Measurements from ENCODE around the gene VPS16. TPM values are rescaled to one million over a fixed set of nuclear protein-coding genes. Genes with fewer than 3 reads are reported as not detected.

VPS16 gene
- total RNA-seq, 4 donors from 2014 or later = 29.2 to 42.2 (median 36.7) TPM

DNA sequence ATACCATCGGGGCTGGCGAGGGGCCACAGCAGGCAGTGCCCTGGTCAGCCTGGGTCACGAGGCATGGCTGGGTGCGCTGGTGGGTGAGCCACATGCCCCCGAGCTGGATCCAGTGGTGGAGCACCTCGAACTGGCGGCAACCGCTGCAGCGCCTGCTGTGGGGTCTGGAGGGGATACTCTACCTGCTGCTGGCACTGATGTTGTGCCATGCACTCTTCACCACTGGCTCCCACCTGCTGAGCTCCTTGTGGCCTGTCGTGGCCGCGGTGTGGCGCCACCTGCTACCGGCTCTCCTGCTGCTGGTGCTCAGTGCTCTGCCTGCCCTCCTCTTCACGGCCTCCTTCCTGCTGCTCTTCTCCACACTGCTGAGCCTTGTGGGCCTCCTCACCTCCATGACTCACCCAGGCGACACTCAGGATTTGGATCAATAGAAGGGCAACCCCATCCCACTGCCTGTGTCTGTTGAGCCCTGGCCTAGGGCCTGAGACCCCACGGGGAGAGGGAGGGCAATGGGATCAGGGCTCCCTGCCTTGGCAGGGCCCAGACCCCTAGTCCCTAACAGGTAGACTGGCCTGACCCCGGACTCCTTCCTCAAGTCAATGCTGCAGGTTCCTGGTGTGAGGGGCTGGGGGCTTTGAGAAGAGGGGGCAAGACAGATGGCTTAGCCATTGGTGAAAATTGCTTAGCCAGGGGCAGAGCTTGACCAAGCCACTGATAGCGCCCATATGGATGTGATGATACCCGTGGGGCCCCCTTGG is 23.8 kb upstream of the VPS16 start:
- 83% methylated on average over 20 of the region's 20 CpGs; no CpG with 5 or more reads in 1 of the 2 donors for WGBS, 2 donors (ENCODE audit: low coverage in 1 of 2)
- intact Hi-C loops (cut with DNase I; ENCODE audit: low total_unique reads) = no loop called here
- H3K27me3 ChIP-seq = peaks cover 48% of the 10 kb centered on the region
- H3K4me3 ChIP-seq = no peak overlapping the region
- TF ChIP-seq POLR2AphosphoS5 (IDR thresholded peaks at IDR 0.05) (no peak), POLR2A (IDR thresholded peaks at IDR 0.05) (no peak), EP300 (IDR thresholded peaks at IDR 0.05; ENCODE audit: low read depth) (no peak)
- TF ChIP-seq, protein P1, sequence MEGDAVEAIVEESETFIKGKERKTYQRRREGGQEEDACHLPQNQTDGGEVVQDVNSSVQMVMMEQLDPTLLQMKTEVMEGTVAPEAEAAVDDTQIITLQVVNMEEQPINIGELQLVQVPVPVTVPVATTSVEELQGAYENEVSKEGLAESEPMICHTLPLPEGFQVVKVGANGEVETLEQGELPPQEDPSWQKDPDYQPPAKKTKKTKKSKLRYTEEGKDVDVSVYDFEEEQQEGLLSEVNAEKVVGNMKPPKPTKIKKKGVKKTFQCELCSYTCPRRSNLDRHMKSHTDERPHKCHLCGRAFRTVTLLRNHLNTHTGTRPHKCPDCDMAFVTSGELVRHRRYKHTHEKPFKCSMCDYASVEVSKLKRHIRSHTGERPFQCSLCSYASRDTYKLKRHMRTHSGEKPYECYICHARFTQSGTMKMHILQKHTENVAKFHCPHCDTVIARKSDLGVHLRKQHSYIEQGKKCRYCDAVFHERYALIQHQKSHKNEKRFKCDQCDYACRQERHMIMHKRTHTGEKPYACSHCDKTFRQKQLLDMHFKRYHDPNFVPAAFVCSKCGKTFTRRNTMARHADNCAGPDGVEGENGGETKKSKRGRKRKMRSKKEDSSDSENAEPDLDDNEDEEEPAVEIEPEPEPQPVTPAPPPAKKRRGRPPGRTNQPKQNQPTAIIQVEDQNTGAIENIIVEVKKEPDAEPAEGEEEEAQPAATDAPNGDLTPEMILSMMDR (IDR thresholded peaks at IDR 0.05) = no peak
- H3K27ac ChIP-seq = no peak overlapping the region
- peaks cover 0 to 7% (median 2%) of the 10 kb centered on the region in 4 donors for H3K4me1 ChIP-seq
- H3K9me3 ChIP-seq = peaks cover 0 to 10% of the 10 kb centered on the region in 2 donors
- in situ Hi-C loops (cut with MboI; ENCODE audit: low pct_ligation_motif_present in 1 of 4, low pct_unique_long_range_greater_than_20kb in 1 of 4, low sequenced_read_pairs in 3 of 4) = no loop called here
- DNase-seq = no peak
- H3K36me3 ChIP-seq = no peaks in the 10 kb centered on the region

GRCh38 chr20:2817341-2817726 is 23.2 kb upstream of the VPS16 start:
- in situ Hi-C loops (cut with MboI; ENCODE audit: low pct_ligation_motif_present in 1 of 4, low pct_unique_long_range_greater_than_20kb in 1 of 4, low sequenced_read_pairs in 3 of 4) (no loop called here), intact Hi-C loops (cut with DNase I; ENCODE audit: low total_unique reads) (no loop called here)
- Histone ChIP-seq H3K4me1 (peaks cover 0 to 7% (median 2%) of the 10 kb centered on the region in 4 donors), H3K27me3 (peaks cover 48% of the 10 kb centered on the region), H3K36me3 (no peaks in the 10 kb centered on the region), H3K27ac (no peak overlapping the region), H3K4me3 (no peak overlapping the region), H3K9me3 (peaks cover 0 to 4% of the 10 kb centered on the region in 2 donors)
- WGBS, 2 donors (ENCODE audit: low coverage in 1 of 2) = 81% methylated on average over 2 of the region's 2 CpGs; no CpG with 5 or more reads in 1 of the 2 donors
- no peak for TF ChIP-seq POLR2A (IDR thresholded peaks at IDR 0.05)
- TF ChIP-seq, protein P1 (IDR thresholded peaks at IDR 0.05) = no peak
- TF ChIP-seq POLR2AphosphoS5 (IDR thresholded peaks at IDR 0.05) = no peak
- no peak for TF ChIP-seq EP300 (IDR thresholded peaks at IDR 0.05; ENCODE audit: low read depth)
- no peak for DNase-seq

DNA sequence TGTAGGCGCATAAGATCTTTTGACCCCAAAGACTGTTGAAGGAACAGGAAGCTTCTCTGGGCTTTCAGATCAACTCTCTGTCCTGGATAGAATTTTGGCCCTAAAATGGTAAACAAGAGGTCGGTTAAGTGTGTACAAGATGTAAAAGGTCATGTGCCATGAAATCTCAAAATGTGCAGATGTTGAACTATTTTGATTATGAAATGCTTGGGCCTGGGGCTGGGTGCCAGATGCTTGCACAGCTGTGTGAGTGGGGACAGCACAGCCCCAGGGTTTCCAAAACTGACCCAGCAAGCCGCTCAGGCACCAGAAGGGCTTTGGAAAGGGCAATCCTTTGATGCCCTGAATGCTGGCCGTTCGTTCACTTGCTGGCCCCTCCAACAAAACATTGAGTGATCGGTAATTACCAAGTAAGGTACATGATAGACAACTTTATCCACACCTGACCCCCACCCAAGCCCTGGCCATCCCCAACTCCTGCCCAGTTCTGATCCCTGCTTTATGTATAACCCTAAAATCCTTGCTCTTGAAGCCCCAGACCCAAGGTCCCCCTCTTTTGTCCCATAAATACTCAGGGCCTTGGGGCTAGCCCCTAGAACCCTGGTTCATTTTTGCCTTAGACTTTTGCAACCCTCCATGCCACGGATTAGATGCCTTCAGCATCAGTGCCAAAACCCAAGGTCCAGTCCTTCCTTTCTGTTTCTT is 22.5 kb upstream of the VPS16 start:
- intact Hi-C loops (cut with DNase I; ENCODE audit: low total_unique reads) (no loop called here), in situ Hi-C loops (cut with MboI; ENCODE audit: low pct_ligation_motif_present in 1 of 4, low pct_unique_long_range_greater_than_20kb in 1 of 4, low sequenced_read_pairs in 3 of 4) (no loop called here)
- Histone ChIP-seq H3K27me3 (peaks cover 42% of the 10 kb centered on the region), H3K4me1 (peaks cover 0 to 7% (median 2%) of the 10 kb centered on the region in 4 donors), H3K4me3 (no peak overlapping the region), H3K36me3 (no peaks in the 10 kb centered on the region), H3K27ac (no peak overlapping the region), H3K9me3 (no peaks in the 10 kb centered on the region)
- DNase-seq = no peak
- 73 to 90% methylated on average over 4 to 7 of the region's 7 CpGs for WGBS, 2 donors (ENCODE audit: low coverage in 1 of 2)
- TF ChIP-seq POLR2A (IDR thresholded peaks at IDR 0.05) = no peak
- no peak for TF ChIP-seq EP300 (IDR thresholded peaks at IDR 0.05; ENCODE audit: low read depth)
- no peak for TF ChIP-seq POLR2AphosphoS5 (IDR thresholded peaks at IDR 0.05)
- TF ChIP-seq, protein P1 (IDR thresholded peaks at IDR 0.05) = no peak

DNA sequence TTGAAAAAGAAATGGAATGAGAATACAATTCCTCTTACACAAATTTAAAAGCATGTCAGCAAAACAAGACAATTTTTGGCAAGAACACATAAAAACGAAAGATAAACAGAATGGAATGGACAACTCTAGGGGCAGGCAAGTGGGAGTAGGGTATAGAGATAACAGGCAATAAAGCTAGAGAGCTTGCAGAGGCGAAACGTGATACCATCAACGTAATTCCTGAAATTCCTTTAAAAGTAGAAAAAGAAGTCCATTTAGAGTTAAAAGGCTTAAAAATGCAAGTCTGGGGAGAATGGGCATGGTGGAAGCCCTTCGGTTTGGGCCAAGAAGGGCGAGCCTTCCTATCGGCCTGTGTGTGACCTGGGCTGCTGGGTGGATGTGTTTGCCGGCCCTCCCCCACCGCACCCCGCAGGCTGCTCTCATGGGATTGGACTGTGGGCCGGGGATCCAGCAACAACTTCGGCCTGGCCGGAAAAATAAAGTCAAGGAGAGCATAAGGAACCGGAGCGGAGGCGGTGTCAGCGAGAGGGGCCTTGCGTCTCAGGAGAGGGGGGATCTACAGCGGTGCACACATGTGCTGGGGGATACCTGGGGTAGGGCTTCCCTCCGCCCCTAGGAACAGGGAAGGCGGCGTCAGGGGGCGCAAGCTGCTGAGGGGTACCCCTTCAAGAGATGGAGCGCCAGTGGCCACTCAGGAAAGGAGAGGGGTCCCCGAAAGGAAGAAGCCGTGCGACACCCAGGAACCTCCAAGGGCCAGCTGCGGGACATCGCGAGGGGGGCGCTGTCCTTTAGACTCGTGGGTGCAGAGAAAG is 20.3 kb upstream of the VPS16 start:
- no peak for DNase-seq
- TF ChIP-seq POLR2AphosphoS5 (IDR thresholded peaks at IDR 0.05) (no peak), POLR2A (IDR thresholded peaks at IDR 0.05) (no peak), EP300 (IDR thresholded peaks at IDR 0.05; ENCODE audit: low read depth) (no peak)
- TF ChIP-seq, protein P1 (IDR thresholded peaks at IDR 0.05) = no peak
- Histone ChIP-seq H3K4me1 (peaks cover 0 to 7% (median 2%) of the 10 kb centered on the region in 4 donors), H3K9me3 (no peaks in the 10 kb centered on the region), H3K36me3 (no peaks in the 10 kb centered on the region), H3K27me3 (peaks cover 42% of the 10 kb centered on the region), H3K27ac (no peak overlapping the region), H3K4me3 (no peak overlapping the region)
- intact Hi-C loops (cut with DNase I; ENCODE audit: low total_unique reads) (no loop called here), in situ Hi-C loops (cut with MboI; ENCODE audit: low pct_ligation_motif_present in 1 of 4, low pct_unique_long_range_greater_than_20kb in 1 of 4, low sequenced_read_pairs in 3 of 4) (no loop called here)
- WGBS, 2 donors (ENCODE audit: low coverage in 1 of 2) = 53 to 76% methylated on average over 5 to 32 of the region's 32 CpGs

Measured in transverse colon (tissue), 4 donors.